HepG2 (cell line): ENCODE data around the gene RAPSN. TPM values are rescaled to one million over a fixed set of nuclear protein-coding genes. Genes with fewer than 3 reads are reported as not detected.

Experiments used
- CCDC6 ChIP-seq: sonication (generic); formaldehyde crosslinking; IDR thresholded peaks from 2 replicates; pipeline ENCODE4 v1.8.1; 2022; ENCODE audit warnings: mild to moderate bottlenecking, missing genetic modification reagents, moderate library complexity
- HMGXB4 ChIP-seq, 2 experiments: sonication (generic) in 1 of 2; formaldehyde crosslinking in 1 of 2; IDR thresholded peaks; 2 replicates each; pipeline versions ENCODE4 v1.4.0 to v1.6.1; 2018 to 2020; ENCODE audit warnings: missing genetic modification reagents in 2 of 2, borderline replicate concordance in 1 of 2, low read depth in 1 of 2, mild to moderate bottlenecking in 1 of 2, missing biosample characterization in 1 of 2
- PBX3 ChIP-seq: sonication (generic); formaldehyde crosslinking; IDR thresholded peaks from 2 replicates; pipeline ENCODE4 v1.8.1; 2023; ENCODE audit warnings: missing genetic modification reagents, inconsistent platforms, borderline replicate concordance
- PHF8 ChIP-seq: sonication (generic); formaldehyde crosslinking; IDR thresholded peaks from 2 replicates; pipeline ENCODE4 v1.5.0; 2020; ENCODE audit warnings: missing genetic modification reagents
- RFX1 ChIP-seq: fragments of 450-650 bp; IDR thresholded peaks from 2 replicates; pipeline ENCODE4 v1.6.1; 2017
- ZBTB10 ChIP-seq: sonication (generic); formaldehyde crosslinking; IDR thresholded peaks from 2 replicates; pipeline ENCODE4 v1.4.0; 2020; ENCODE audit warnings: missing genetic modification reagents, borderline replicate concordance
- ZC3H13 ChIP-seq: sonication (generic); formaldehyde crosslinking; IDR thresholded peaks from 2 replicates; pipeline ENCODE4 v1.8.1; 2023; ENCODE audit warnings: mild to moderate bottlenecking, missing genetic modification reagents, moderate library complexity
- ZFP36L1 ChIP-seq: sonication (generic); formaldehyde crosslinking; IDR thresholded peaks from 2 replicates; pipeline ENCODE4 v1.8.0; 2022; ENCODE audit warnings: mild to moderate bottlenecking, missing genetic modification reagents, moderate library complexity
- ZFY ChIP-seq: sonication (generic); formaldehyde crosslinking; IDR thresholded peaks from 2 replicates; pipeline ENCODE4 v1.4.0; 2020; ENCODE audit warnings: missing genetic modification reagents
- ZMAT3 ChIP-seq: sonication (generic); formaldehyde crosslinking; conservative IDR thresholded peaks from 2 replicates; pipeline ENCODE4 v1.7.0; 2021; ENCODE audit warnings: missing genetic modification reagents
- ZNF343 ChIP-seq: sonication (generic); formaldehyde crosslinking; IDR thresholded peaks from 2 replicates; pipeline ENCODE4 v1.4.0; 2020; ENCODE audit warnings: mild to moderate bottlenecking, missing genetic modification reagents
- ZNF614 ChIP-seq: IDR thresholded peaks from 2 replicates; pipeline ENCODE4 v1.6.1; 2018; ENCODE audit warnings: missing biosample characterization, missing genetic modification reagents, inconsistent platforms, borderline replicate concordance
- ZNF687 ChIP-seq: sonication (generic); formaldehyde crosslinking; IDR thresholded peaks from 2 replicates; pipeline ENCODE4 v1.5.1; 2020; ENCODE audit warnings: mild to moderate bottlenecking, missing genetic modification reagents, moderate library complexity
- polyA plus RNA-seq, 8 experiments: library from polyadenylated mRNA; depleted of rRNA in 3 of 8; stranded (reverse) in 7 of 8; unstranded in 1 of 8; fragments of >200 nt; fragmentation: Illumina TruSeq in 4 of 8; extraction: Trizol in 4 of 8; gene quantifications; 2 replicates each; pipeline versions ENCODE4 v1.2.1 to v1.2.3, GENCODE V29; 2011 to 2016; ENCODE audit warnings: low read depth in 4 of 8, missing spikeins in 1 of 8, mixed read lengths in 1 of 8; ENCODE audit not compliant: insufficient read depth in 1 of 8
- total RNA-seq, 5 experiments: library from RNA; depleted of rRNA; stranded (reverse); fragments of >200 nt; fragmentation: Illumina TruSeq; extraction: Trizol; gene quantifications; 2 replicates each; pipeline ENCODE4 v1.2.3, GENCODE V29; 2016; ENCODE audit warnings: low read depth in 1 of 5
- TF ChIP-seq, protein P1 (sequence below): sonication (generic); formaldehyde crosslinking; IDR thresholded peaks from 2 replicates; pipeline ENCODE4 v1.4.0; 2020; ENCODE audit warnings: missing genetic modification reagents

RAPSN gene
- total and polyA plus RNA-seq, 2 of the 13 experiments (the other 11 are each of a cell fraction or from before 2014, with no cell fraction given), result 0.15 to 1.2 TPM

GRCh38 chr11:47387944-47388696, 60.8 kb downstream of the RAPSN start (continued):
- TF ChIP-seq ZBTB10 (CRISPR knock-in tag), result no peak
- TF ChIP-seq PBX3 (CRISPR knock-in tag), result no peak
- TF ChIP-seq RFX1, result no peak
- TF ChIP-seq ZNF614 (CRISPR knock-in tag), result no peak
- peak; percentile 41 for TF ChIP-seq PHF8 (CRISPR knock-in tag)
- no peak for TF ChIP-seq CCDC6
- TF ChIP-seq HMGXB4 (CRISPR knock-in tag; IDR thresholded peaks at IDR 0.05; ENCODE audit: borderline replicate concordance in 1 of 2, low read depth in 1 of 2), result 0 out of 4 replicates have a peak, but pooled peaks of 1 of the 2 experiments have one; percentile 21
- TF ChIP-seq ZMAT3 (CRISPR knock-in tag), result no peak
- TF ChIP-seq ZNF687 (CRISPR knock-in tag), result peak; percentile 79
- peak; percentile 59 for TF ChIP-seq ZFY (CRISPR knock-in tag)
- TF ChIP-seq, protein P1, sequence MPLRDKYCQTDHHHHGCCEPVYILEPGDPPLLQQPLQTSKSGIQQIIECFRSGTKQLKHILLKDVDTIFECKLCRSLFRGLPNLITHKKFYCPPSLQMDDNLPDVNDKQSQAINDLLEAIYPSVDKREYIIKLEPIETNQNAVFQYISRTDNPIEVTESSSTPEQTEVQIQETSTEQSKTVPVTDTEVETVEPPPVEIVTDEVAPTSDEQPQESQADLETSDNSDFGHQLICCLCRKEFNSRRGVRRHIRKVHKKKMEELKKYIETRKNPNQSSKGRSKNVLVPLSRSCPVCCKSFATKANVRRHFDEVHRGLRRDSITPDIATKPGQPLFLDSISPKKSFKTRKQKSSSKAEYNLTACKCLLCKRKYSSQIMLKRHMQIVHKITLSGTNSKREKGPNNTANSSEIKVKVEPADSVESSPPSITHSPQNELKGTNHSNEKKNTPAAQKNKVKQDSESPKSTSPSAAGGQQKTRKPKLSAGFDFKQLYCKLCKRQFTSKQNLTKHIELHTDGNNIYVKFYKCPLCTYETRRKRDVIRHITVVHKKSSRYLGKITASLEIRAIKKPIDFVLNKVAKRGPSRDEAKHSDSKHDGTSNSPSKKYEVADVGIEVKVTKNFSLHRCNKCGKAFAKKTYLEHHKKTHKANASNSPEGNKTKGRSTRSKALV (CRISPR knock-in tag), result no peak
- 0 out of 2 replicates have a peak, but pooled peaks have one; percentile 63 for TF ChIP-seq ZNF343 (CRISPR knock-in tag)
- no peak for TF ChIP-seq ZC3H13
- no peak for TF ChIP-seq ZFP36L1 (CRISPR knock-in tag)
